Measurements from ENCODE around the gene CCNI2. TPM values are rescaled to one million over a fixed set of nuclear protein-coding genes. Genes with fewer than 3 reads are reported as not detected.

Gene CCNI2
- total and polyA plus RNA-seq, 2 donors (not counting 3 experiments of a cell fraction or from before 2014, with no cell fraction given) = 0.25 to 0.53 TPM

- Histone ChIP-seq H3K9me1 (replicated peaks; ENCODE audit: control insufficient read depth, extremely low read depth, insufficient read depth, low read length) (no peaks in the 10 kb centered on the region), H3K27me3 (ENCODE audit: control insufficient read depth in 2 of 2, insufficient read depth in 2 of 2, low read length in 2 of 2) (no peaks in the 10 kb centered on the region), H3K27ac (ENCODE audit: insufficient read depth, low read depth, low read length) (no peak overlapping the region), H3K36me3 (ENCODE audit: control insufficient read depth in 2 of 2, extremely low read depth in 1 of 2, insufficient read depth in 2 of 2, low read length in 2 of 2) (no peaks in the 10 kb centered on the region), H3K79me2 (ENCODE audit: control insufficient read depth, insufficient read depth, low read length) (no peaks in the 10 kb centered on the region), H3K9ac (replicated peaks; ENCODE audit: extremely low read depth, insufficient read depth, low read length) (no peak overlapping the region), H3K9me3 (replicated peaks; ENCODE audit: control insufficient read depth, insufficient read depth, low read length) (no peaks in the 10 kb centered on the region), H4K20me1 (replicated peaks; ENCODE audit: control insufficient read depth, extremely low read depth, insufficient read depth, low read length) (no peaks in the 10 kb centered on the region), H3K4me2 (ENCODE audit: insufficient read depth, low read length) (no peak overlapping the region), H2AFZ (ENCODE audit: low read depth, low read length) (no peak overlapping the region), H3K4me3 (replicated peaks in 1 of 3; ENCODE audit: insufficient read depth in 1 of 3, low read depth in 1 of 3, low read length in 3 of 3) (no peak overlapping the region), H3K4me1 (ENCODE audit: control insufficient read depth, extremely low read depth, insufficient read depth, low read length) (no peaks in the 10 kb centered on the region)
- POLR2A ChIA-PET = no interaction called here
- DNase-seq (ENCODE audit: low read depth, low spot score) = no peak
- BruUV-seq (replicated peaks) = no TSS peak
- intact Hi-C loops (cut with micrococcal nuclease) = no loop called here
- CTCF ChIA-PET = interaction anchor here (6.7 kb wide), 1 partner anchor 68 kb away, joined by 179 read pairs; no protein-coding TSS in a partner anchor
- no peak for TF ChIP-seq JUN (IDR thresholded peaks at IDR 0.05; ENCODE audit: borderline replicate concordance, insufficient read depth, insufficient read length, low read depth)
- no peak for TF ChIP-seq GATA2 (IDR thresholded peaks at IDR 0.05; ENCODE audit: insufficient read depth, insufficient read length, low read depth, low read length)
- no peak for TF ChIP-seq EZH2 (IDR thresholded peaks at IDR 0.05; ENCODE audit: borderline replicate concordance, low read depth, low read length, severe bottlenecking)
- no peak for TF ChIP-seq MAX (IDR thresholded peaks at IDR 0.05; ENCODE audit: insufficient read depth, insufficient read length)
- TF ChIP-seq POLR2A (IDR thresholded peaks at IDR 0.05; ENCODE audit: low read depth, low read length) = no peak
- no peak for TF ChIP-seq POLR2AphosphoS5 (IDR thresholded peaks at IDR 0.05; ENCODE audit: insufficient read depth, low read depth, low read length)
- no peak for TF ChIP-seq FOS (IDR thresholded peaks at IDR 0.05; ENCODE audit: borderline replicate concordance, insufficient read depth, low read length)
- TF ChIP-seq CTCF (IDR thresholded peaks at IDR 0.05; ENCODE audit: extremely low read depth in 1 of 2, insufficient read depth in 1 of 2, low read depth in 1 of 2, low read length in 2 of 2) = no peak
- TF ChIP-seq MYC (IDR thresholded peaks at IDR 0.05; ENCODE audit: low read depth, low read length) = no peak
- dilution Hi-C loops (cut with MboI; ENCODE audit: extremely low pct_ligation_motif_present, low sequenced_read_pairs) = no loop called here
- no peak for FAIRE-seq
Measured at GRCh38 chr5:132751971-132752580, 4.8 kb downstream of the CCNI2 start.
